Kidney (tissue), 14 donors: ENCODE measurements around the gene SLC30A4. TPM values are rescaled to one million over a fixed set of nuclear protein-coding genes. Genes with fewer than 3 reads are reported as not detected.

Experiments
- DNase-seq, 5 donors: peaks; one replicate each; pipeline ENCODE4 v3.0.0-alpha.2; 2013 to 2020
- FAIRE-seq: peaks from 2 replicates; lab custom pipeline; 2012; peaks lifted over from hg19 to GRCh38; lab: Jason Lieb, UNC
- H3K27ac ChIP-seq, 2 donors: one replicate each; pipeline ENCODE4 v1.7.0; 2013; ENCODE audit warnings: low read depth in 2 of 2, low read length in 2 of 2, inconsistent platforms in 1 of 2
- H3K27me3 ChIP-seq: one replicate; pipeline ENCODE4 v1.7.1; 2013; ENCODE audit warnings: low read length, inconsistent platforms; ENCODE audit not compliant: control insufficient read depth, insufficient read depth
- H3K36me3 ChIP-seq, 3 donors: one replicate each; pipeline versions ENCODE4 v1.7.0 to v1.7.1; 2013; ENCODE audit warnings: low read length in 3 of 3, control low read depth in 1 of 3, inconsistent platforms in 1 of 3; ENCODE audit not compliant: insufficient read depth in 3 of 3, control insufficient read depth in 2 of 3
- H3K4me1 ChIP-seq, 3 donors: one replicate each; pipeline versions ENCODE4 v1.7.0 to v1.7.1; 2013; ENCODE audit warnings: low read length in 3 of 3, inconsistent platforms in 1 of 3, low read depth in 1 of 3; ENCODE audit not compliant: control insufficient read depth in 2 of 3, insufficient read depth in 2 of 3
- H3K4me3 ChIP-seq, 3 donors: one replicate each; pipeline versions ENCODE4 v1.7.0 to v1.8.1; 2013; ENCODE audit warnings: low read length in 3 of 3, control low read depth in 1 of 3, inconsistent platforms in 1 of 3
- H3K9ac ChIP-seq, 3 donors: one replicate each; pipeline versions ENCODE4 v1.7.0 to v1.7.1; 2013; ENCODE audit warnings: low read length in 3 of 3, control low read depth in 1 of 3, inconsistent platforms in 1 of 3
- H3K9me3 ChIP-seq, 3 donors: one replicate each; pipeline versions ENCODE4 v1.7.0 to v1.7.1; 2013; ENCODE audit warnings: low read length in 3 of 3, control low read depth in 1 of 3, inconsistent platforms in 1 of 3; ENCODE audit not compliant: control insufficient read depth in 2 of 3, insufficient read depth in 1 of 3
- CTCF ChIP-seq: IDR thresholded peaks from 3 replicates; pipeline ENCODE4 v1.5.1; 2012; ENCODE audit warnings: mild to moderate bottlenecking, moderate library complexity, borderline replicate concordance; ENCODE audit not compliant: insufficient read depth; ENCODE audit errors: extremely low read depth
- intact Hi-C: fragments of 100-400 bp; cut with DNase I; formaldehyde crosslinking; loops from one replicate; pipeline ENCODE4 v1.11.1; 2022
- polyA plus RNA-seq: library from polyadenylated mRNA; stranded (reverse); fragments of 350-450 nt; fragmentation: Illumina TruSeq; extraction: RNeasy Lipid Tissue Mini Kit (QIAGEN cat#74804); gene quantifications from one replicate; pipeline ENCODE4 v1.2.3, GENCODE V29; 2014; ENCODE audit warnings: low read depth, low replicate concordance; ENCODE audit not compliant: insufficient read depth
- total RNA-seq: library from RNA; stranded (reverse); fragmentation: NEBNext Ultra II Directional; extraction: Animal tissue kit (Norgen Biotek cat#: 25700); gene quantifications from one replicate; pipeline ENCODE4 v1.2.1, GENCODE V29; 2021
- donor health status: control.
- donor health status: control.
- donor health status: control.
- donor health status: control.
- donor health status: control.
- donor health status: DM: yes; HTN: yes; CAD: no.
- donor health status: Normal renal cell carcinoma (clear cell type).

The SLC30A4 gene
- total and polyA plus RNA-seq, 2 donors from 2014 or later = 3.1 to 7.4 TPM

- Histone ChIP-seq H3K36me3 (no peaks in the 10 kb centered on the region), H3K4me1 (peaks cover 0 to 2% (median 0%) of the 10 kb centered on the region in 3 donors), H3K4me3 (no peak overlapping the region), H3K9me3 (no peaks in the 10 kb centered on the region), H3K27ac (no peak overlapping the region), H3K27me3 (no peaks in the 10 kb centered on the region), H3K9ac (no peak overlapping the region)
- FAIRE-seq (no peak), DNase-seq (peak in 1 of 5 donors; percentile 12)
- TF ChIP-seq CTCF = no peak
- intact Hi-C loops = no loop called here
Measured at GRCh38 chr15:45442507-45443135, 79.9 kb downstream of the SLC30A4 start.

- H3K27me3 ChIP-seq = no peaks in the 10 kb centered on the region
- no peak overlapping the region for H3K4me3 ChIP-seq
- H3K36me3 ChIP-seq = no peaks in the 10 kb centered on the region
- intact Hi-C loops = no loop called here
- H3K9ac ChIP-seq = no peak overlapping the region
- DNase-seq = peak in 3 of 5 donors; percentile 33 to 69 (median 54)
- TF ChIP-seq CTCF = no peak
- no peak overlapping the region for H3K27ac ChIP-seq
- peak; percentile 58 for FAIRE-seq
- peaks cover 0 to 2% (median 0%) of the 10 kb centered on the region in 3 donors for H3K4me1 ChIP-seq
- H3K9me3 ChIP-seq = no peaks in the 10 kb centered on the region
Measured at GRCh38 chr15:45441686-45442085, 80.9 kb downstream of the SLC30A4 start.

- no peak for FAIRE-seq
- Histone ChIP-seq H3K27me3 (no peaks in the 10 kb centered on the region), H3K9me3 (no peaks in the 10 kb centered on the region), H3K4me1 (peaks cover 0 to 2% (median 0%) of the 10 kb centered on the region in 3 donors), H3K27ac (no peak overlapping the region), H3K4me3 (no peak overlapping the region), H3K9ac (no peak overlapping the region), H3K36me3 (no peaks in the 10 kb centered on the region)
- TF ChIP-seq CTCF = no peak
- DNase-seq = no peak
- intact Hi-C loops = no loop called here
Measured at GRCh38 chr15:45441036-45441435, 81.5 kb downstream of the SLC30A4 start.
